Peyer's patch (tissue), 4 donors: Measurements from ENCODE around the gene KCNJ10. TPM values are rescaled to one million over a fixed set of nuclear protein-coding genes. Genes with fewer than 3 reads are reported as not detected.

Experiments used
- DNase-seq, 3 donors: peaks; one replicate each; pipeline ENCODE4 v3.0.0-alpha.2; 2017 to 2019
- H3K27ac ChIP-seq, 4 donors: fragments of 200-600 bp; sonication (generic); one replicate each; pipeline ENCODE4 v1.5.1; 2016 to 2019
- H3K27me3 ChIP-seq, 2 donors: fragments of 200-600 bp; sonication (generic); one replicate each; pipeline ENCODE4 v1.5.1; 2019
- H3K36me3 ChIP-seq, 3 donors: fragments of 200-600 bp; sonication (generic); one replicate each; pipeline ENCODE4 v1.5.1; 2016 to 2019
- H3K4me1 ChIP-seq, 4 donors: fragments of 200-600 bp; sonication (generic); one replicate each; pipeline ENCODE4 v1.5.1; 2016 to 2019
- H3K4me3 ChIP-seq, 4 donors: fragments of 200-600 bp; sonication (generic); 1 replicate in 3 of 4; 2 replicates in 1 of 4; pipeline ENCODE4 v1.5.1; 2016 to 2019; ENCODE audit warnings: mild to moderate bottlenecking in 1 of 4
- H3K9me3 ChIP-seq, 4 donors: fragments of 200-600 bp; sonication (generic); one replicate each; pipeline ENCODE4 v1.5.1; 2016 to 2019; ENCODE audit warnings: mild to moderate bottlenecking in 1 of 4
- CTCF ChIP-seq, 6 experiments: fragments of 450-650 bp in 4 of 6; fragments of 200-600 bp in 2 of 6; sonication (generic) in 1 of 6; IDR thresholded peaks; one replicate each; pipeline ENCODE4 v1.5.1; 2017 to 2019; ENCODE audit warnings: antibody characterized with exemption in 6 of 6, mild to moderate bottlenecking in 3 of 6, moderate library complexity in 1 of 6
- POLR2A ChIP-seq, 2 donors: fragments of 450-650 bp; IDR thresholded peaks; one replicate each; pipeline ENCODE4 v1.5.1; 2017; ENCODE audit warnings: antibody characterized with exemption in 2 of 2, mild to moderate bottlenecking in 2 of 2, moderate library complexity in 2 of 2
- total RNA-seq, 4 donors: library from RNA; depleted of rRNA; stranded (reverse); fragments of >200 nt; gene quantifications; one replicate each; pipeline ENCODE4 v1.1.0, GENCODE V29; 2016

The KCNJ10 gene
- total RNA-seq, 4 donors from 2014 or later = not detected

GRCh38 chr1:160098852-160099561, 29.0 kb upstream of the KCNJ10 start:
- no peaks in the 10 kb centered on the region for H3K9me3 ChIP-seq
- peak overlapping the region; percentile 36 to 94 (median 62) for H3K4me3 ChIP-seq
- H3K27ac ChIP-seq = peak overlapping the region; percentile 90 to 98 (median 92)
- no peak for TF ChIP-seq CTCF (IDR thresholded peaks at IDR 0.05)
- TF ChIP-seq POLR2A (IDR thresholded peaks at IDR 0.05) = peak; percentile 37 to 64
- peaks cover 0 to 7% (median 0%) of the 10 kb centered on the region in 3 donors for H3K36me3 ChIP-seq
- DNase-seq = peak; percentile 98 to 99 (median 99)
- H3K4me1 ChIP-seq = peaks cover 5 to 58% (median 22%) of the 10 kb centered on the region in 4 donors
- no peaks in the 10 kb centered on the region for H3K27me3 ChIP-seq

- H3K9me3 ChIP-seq = no peaks in the 10 kb centered on the region
- peak within 1 kb of the TSS; percentile 90 to 98 (median 92) for H3K27ac ChIP-seq
- H3K27me3 ChIP-seq = no peaks in the 10 kb centered on the region
- DNase-seq = peak; percentile 90 to 97 (median 97)
- peaks cover 5 to 66% (median 22%) of the 10 kb centered on the region in 4 donors for H3K4me1 ChIP-seq
- peaks cover 0 to 13% (median 0%) of the 10 kb centered on the region in 3 donors for H3K36me3 ChIP-seq
- TF ChIP-seq POLR2A (IDR thresholded peaks at IDR 0.05) = peak; percentile 43 to 80
- no peak for TF ChIP-seq CTCF (IDR thresholded peaks at IDR 0.05)
- peak within 1 kb of the TSS; percentile 73 to 94 (median 85) for H3K4me3 ChIP-seq
Measured at GRCh38 chr1:160097911-160098851, 28.2 kb upstream of the KCNJ10 start, which contains the start of gene IGSF8. IGSF8 (minus strand) TSS chr1:160098619; CDS start chr1:160098472, 147 bp downstream.

GRCh38 chr1:160097151-160097910, 27.4 kb upstream of the KCNJ10 start:
- peaks cover 5 to 62% (median 22%) of the 10 kb centered on the region in 4 donors for H3K4me1 ChIP-seq
- peak overlapping the region; percentile 90 to 98 (median 92) for H3K27ac ChIP-seq
- peak in 1 of 6 experiments; percentile 10 for TF ChIP-seq CTCF (IDR thresholded peaks at IDR 0.05)
- TF ChIP-seq POLR2A (IDR thresholded peaks at IDR 0.05) = no peak
- H3K4me3 ChIP-seq = peak overlapping the region; percentile 73 to 94 (median 85)
- no peaks in the 10 kb centered on the region for H3K9me3 ChIP-seq
- peaks cover 0 to 22% (median 0%) of the 10 kb centered on the region in 3 donors for H3K36me3 ChIP-seq
- no peaks in the 10 kb centered on the region for H3K27me3 ChIP-seq
- no peak for DNase-seq

GRCh38 chr1:160096274-160097116, 26.5 kb upstream of the KCNJ10 start:
- Histone ChIP-seq H3K4me3 (peak overlapping the region in 2 of 4 donors; percentile 79 to 94), H3K27me3 (no peaks in the 10 kb centered on the region), H3K4me1 (peaks cover 5 to 59% (median 22%) of the 10 kb centered on the region in 4 donors), H3K9me3 (no peaks in the 10 kb centered on the region), H3K36me3 (peaks cover 0 to 30% (median 0%) of the 10 kb centered on the region in 3 donors), H3K27ac (no peak overlapping the region)
- TF ChIP-seq CTCF (IDR thresholded peaks at IDR 0.05) (no peak), POLR2A (IDR thresholded peaks at IDR 0.05) (peak in 1 of 2 donors; percentile 49)
- peak in 1 of 3 donors; percentile 71 for DNase-seq
